ENCODE results near the gene FADS2.

The FADS2 gene

DNA sequence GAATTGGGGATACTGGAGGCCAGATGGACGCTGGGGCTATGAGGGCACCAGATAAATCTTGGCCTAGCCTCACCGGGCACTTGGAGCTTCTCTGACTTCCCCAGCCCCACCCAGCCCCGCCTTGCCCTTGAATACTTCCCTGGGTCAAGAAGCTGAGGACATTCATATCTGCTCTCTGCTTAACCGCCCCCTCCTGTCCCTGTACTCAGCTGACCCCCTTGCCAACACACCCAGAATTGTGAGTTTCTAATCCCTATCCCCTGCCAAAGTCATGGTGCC lies 41.3 kb downstream of the FADS2 start:
- no peak for DNase-seq (ENCODE audit: low read depth)
- TF ChIP-seq, protein P1, sequence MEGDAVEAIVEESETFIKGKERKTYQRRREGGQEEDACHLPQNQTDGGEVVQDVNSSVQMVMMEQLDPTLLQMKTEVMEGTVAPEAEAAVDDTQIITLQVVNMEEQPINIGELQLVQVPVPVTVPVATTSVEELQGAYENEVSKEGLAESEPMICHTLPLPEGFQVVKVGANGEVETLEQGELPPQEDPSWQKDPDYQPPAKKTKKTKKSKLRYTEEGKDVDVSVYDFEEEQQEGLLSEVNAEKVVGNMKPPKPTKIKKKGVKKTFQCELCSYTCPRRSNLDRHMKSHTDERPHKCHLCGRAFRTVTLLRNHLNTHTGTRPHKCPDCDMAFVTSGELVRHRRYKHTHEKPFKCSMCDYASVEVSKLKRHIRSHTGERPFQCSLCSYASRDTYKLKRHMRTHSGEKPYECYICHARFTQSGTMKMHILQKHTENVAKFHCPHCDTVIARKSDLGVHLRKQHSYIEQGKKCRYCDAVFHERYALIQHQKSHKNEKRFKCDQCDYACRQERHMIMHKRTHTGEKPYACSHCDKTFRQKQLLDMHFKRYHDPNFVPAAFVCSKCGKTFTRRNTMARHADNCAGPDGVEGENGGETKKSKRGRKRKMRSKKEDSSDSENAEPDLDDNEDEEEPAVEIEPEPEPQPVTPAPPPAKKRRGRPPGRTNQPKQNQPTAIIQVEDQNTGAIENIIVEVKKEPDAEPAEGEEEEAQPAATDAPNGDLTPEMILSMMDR (conservative IDR thresholded peaks at IDR 0.05; ENCODE audit: low read length): no peak
- H3K4me3 ChIP-seq (ENCODE audit: low read length): no peak overlapping the region

- no peak overlapping the region for H3K4me3 ChIP-seq (ENCODE audit: low read length)
- no peak for DNase-seq (ENCODE audit: low read depth)
- TF ChIP-seq, protein P1 (conservative IDR thresholded peaks at IDR 0.05; ENCODE audit: low read length): no peak
These were observed 41.8 kb downstream of the FADS2 start for GRCh38 chr11:61869708-61870451.

DNA sequence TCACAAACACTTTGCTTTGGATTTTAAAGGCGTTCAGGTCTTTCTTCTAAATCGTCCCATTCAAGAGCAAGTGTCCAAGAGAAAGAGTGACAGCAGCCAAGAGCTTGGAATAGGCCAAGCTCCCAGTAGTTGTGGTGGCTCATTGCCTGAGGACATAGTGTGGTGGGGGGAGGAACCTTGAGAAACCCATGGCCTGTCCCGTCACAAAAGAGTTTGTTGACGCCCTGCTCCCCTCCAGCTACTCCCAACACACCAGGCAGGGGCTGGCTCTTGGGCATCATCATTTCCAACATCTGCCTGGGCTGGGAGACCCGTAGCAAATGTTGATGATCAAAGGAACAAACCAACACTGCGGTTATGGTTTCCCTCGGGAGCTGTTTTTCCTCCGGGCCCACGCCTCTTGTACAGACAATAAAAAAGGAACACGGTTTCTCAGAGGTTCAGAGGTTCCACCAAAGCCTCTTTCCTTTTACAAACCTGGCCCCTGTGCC lies 42.5 kb downstream of the FADS2 start:
- peak; percentile 51 for DNase-seq (ENCODE audit: low read depth)
- TF ChIP-seq, protein P1 (conservative IDR thresholded peaks at IDR 0.05; ENCODE audit: low read length): no peak
- H3K4me3 ChIP-seq (ENCODE audit: low read length): no peak overlapping the region

DNA sequence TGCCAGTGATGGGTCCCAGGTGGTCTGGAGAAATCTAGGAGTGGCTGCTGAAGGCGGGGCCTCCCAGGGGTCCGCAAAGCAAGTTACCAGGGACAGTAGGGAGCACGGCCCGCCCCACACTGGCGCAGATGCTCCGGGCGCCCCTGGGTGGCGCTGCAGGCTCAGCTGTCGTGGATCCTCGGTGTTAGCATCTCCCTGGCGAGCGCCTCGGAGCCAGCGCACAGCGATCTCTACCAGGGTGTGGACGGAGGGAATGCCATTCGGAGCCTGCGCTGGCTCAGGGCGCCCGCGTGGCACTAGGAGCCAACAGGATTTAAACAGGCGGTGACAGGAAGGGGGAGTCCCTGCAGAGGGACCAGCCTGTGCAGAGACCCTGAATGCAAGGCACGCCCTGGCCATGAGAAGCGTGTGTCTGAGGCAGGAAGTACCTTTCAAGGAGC lies 43.1 kb downstream of the FADS2 start:
- TF ChIP-seq, protein P1 (conservative IDR thresholded peaks at IDR 0.05; ENCODE audit: low read length): peak; percentile 83
- H3K4me3 ChIP-seq (ENCODE audit: low read length): peak overlapping the region; percentile 26; the same call in 1 of the 2 replicates
- peak; percentile 78 for DNase-seq (ENCODE audit: low read depth)

DNA sequence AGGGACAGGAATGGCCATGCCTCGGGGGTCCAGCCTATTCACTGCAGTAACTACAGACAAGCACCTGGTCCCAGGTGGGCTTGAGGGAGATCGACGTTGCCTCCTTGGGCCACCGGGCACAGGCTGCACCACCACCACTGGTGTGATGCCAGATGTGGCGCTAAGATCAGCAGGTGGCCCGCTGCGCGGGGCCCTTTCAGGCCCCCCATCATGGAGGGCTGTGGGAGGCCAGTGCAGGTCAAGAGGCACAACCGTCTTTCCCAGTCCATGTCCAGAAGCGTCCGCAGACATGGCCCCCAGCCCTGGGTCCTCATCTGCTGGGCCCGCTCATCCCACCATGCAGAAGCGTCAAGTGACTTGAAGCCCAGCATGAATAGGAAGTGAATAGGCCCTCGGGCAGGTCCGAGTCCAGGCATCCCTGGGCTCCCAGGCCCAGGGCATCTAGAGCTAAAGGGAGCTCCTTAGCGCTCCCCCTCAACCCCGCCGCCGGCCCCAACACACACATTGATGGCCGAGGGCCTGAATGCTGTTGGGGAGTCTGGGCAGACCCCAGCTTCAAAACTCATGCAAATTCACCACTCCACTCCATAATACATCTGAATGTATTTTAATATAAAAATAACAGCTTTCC lies 45.0 kb downstream of the FADS2 start:
- no peak overlapping the region for H3K4me3 ChIP-seq (ENCODE audit: low read length)
- no peak for DNase-seq (ENCODE audit: low read depth)
- TF ChIP-seq, protein P1 (conservative IDR thresholded peaks at IDR 0.05; ENCODE audit: low read length): no peak

- DNase-seq (ENCODE audit: low read depth): no peak
- TF ChIP-seq, protein P1 (conservative IDR thresholded peaks at IDR 0.05; ENCODE audit: low read length): no peak
These were observed 45.7 kb downstream of the FADS2 start for GRCh38 chr11:61873588-61874376.

More at GRCh38 chr11:61873588-61874376, 45.7 kb downstream of the FADS2 start:
- H3K4me3 ChIP-seq (ENCODE audit: low read length): no peak overlapping the region
